Liver (tissue), 9 donors: ENCODE data around the gene USH2A. TPM values are rescaled to one million over a fixed set of nuclear protein-coding genes. Genes with fewer than 3 reads are reported as not detected.

Experiments used
- DNase-seq: peaks from one replicate; pipeline ENCODE4 v3.0.0-alpha.2; 2017; ENCODE audit warnings: low spot score
- H3K27ac ChIP-seq, 2 donors: one replicate each; pipeline ENCODE4 v1.7.0; 2013; ENCODE audit warnings: inconsistent platforms in 2 of 2, low read length in 2 of 2, control low read depth in 1 of 2, low read depth in 1 of 2, mild to moderate bottlenecking in 1 of 2
- H3K27me3 ChIP-seq, 4 donors: one replicate each; pipeline versions ENCODE4 v1.6.1 to v1.7.0; 2013; ENCODE audit warnings: low read length in 3 of 4, inconsistent platforms in 1 of 4, mild to moderate bottlenecking in 1 of 4, moderate library complexity in 1 of 4; ENCODE audit not compliant: control insufficient read depth in 4 of 4, insufficient read depth in 4 of 4
- H3K36me3 ChIP-seq, 4 donors: one replicate each; pipeline versions ENCODE4 v1.6.1 to v1.7.0; 2013; ENCODE audit warnings: low read length in 3 of 4, mild to moderate bottlenecking in 3 of 4, low read depth in 1 of 4, moderate library complexity in 1 of 4; ENCODE audit not compliant: control insufficient read depth in 4 of 4, insufficient read depth in 3 of 4
- H3K4me1 ChIP-seq, 4 donors: one replicate each; pipeline versions ENCODE4 v1.6.1 to v1.7.0; 2013; ENCODE audit warnings: low read length in 3 of 4, mild to moderate bottlenecking in 3 of 4, moderate library complexity in 1 of 4; ENCODE audit not compliant: control insufficient read depth in 4 of 4, insufficient read depth in 4 of 4
- H3K4me3 ChIP-seq, 3 donors: one replicate each; pipeline versions ENCODE4 v1.6.1 to v1.7.0; 2013; ENCODE audit warnings: low read length in 3 of 3, control low read depth in 1 of 3, low read depth in 1 of 3, mild to moderate bottlenecking in 1 of 3
- H3K9ac ChIP-seq, 2 donors: one replicate each; pipeline ENCODE4 v1.7.0; 2013; ENCODE audit warnings: low read length in 2 of 2, mild to moderate bottlenecking in 2 of 2, moderate library complexity in 2 of 2, control low read depth in 1 of 2, low read depth in 1 of 2
- H3K9me3 ChIP-seq, 4 donors: one replicate each; pipeline versions ENCODE4 v1.6.1 to v1.7.0; 2013; ENCODE audit warnings: low read length in 3 of 4; ENCODE audit not compliant: control insufficient read depth in 4 of 4
- ATF3 ChIP-seq: IDR thresholded peaks from 2 replicates; pipeline ENCODE4 v1.6.1; 2016; ENCODE audit warnings: antibody characterized with exemption
- FOXA1 ChIP-seq: IDR thresholded peaks from 2 replicates; pipeline ENCODE4 v1.6.1; 2016; ENCODE audit warnings: antibody characterized with exemption
- FOXA2 ChIP-seq: IDR thresholded peaks from 2 replicates; pipeline ENCODE4 v1.6.1; 2016; ENCODE audit warnings: antibody characterized with exemption
- GABPA ChIP-seq, 2 donors: IDR thresholded peaks in 1 of 2; conservative IDR thresholded peaks in 1 of 2; 2 replicates each; pipeline ENCODE4 v1.6.1; 2016; ENCODE audit warnings: antibody characterized with exemption in 2 of 2, mild to moderate bottlenecking in 1 of 2, moderate library complexity in 1 of 2
- HNF4A ChIP-seq, 2 donors: conservative IDR thresholded peaks; 2 replicates each; pipeline ENCODE4 v1.6.1; 2016; ENCODE audit warnings: antibody characterized with exemption in 2 of 2, mild to moderate bottlenecking in 2 of 2
- HNF4G ChIP-seq: IDR thresholded peaks from 2 replicates; pipeline ENCODE4 v1.6.1; 2016; ENCODE audit warnings: antibody characterized with exemption
- MAX ChIP-seq: IDR thresholded peaks from 2 replicates; pipeline ENCODE4 v1.6.1; 2016; ENCODE audit warnings: antibody characterized with exemption
- RAD21 ChIP-seq, 2 donors: IDR thresholded peaks; 2 replicates each; pipeline ENCODE4 v1.6.1; 2016; ENCODE audit warnings: antibody characterized with exemption in 2 of 2, mild to moderate bottlenecking in 2 of 2
- REST ChIP-seq: IDR thresholded peaks from 2 replicates; pipeline ENCODE4 v1.6.1; 2016; ENCODE audit warnings: antibody characterized with exemption, mild to moderate bottlenecking
- RXRA ChIP-seq, 2 donors: IDR thresholded peaks; 2 replicates each; pipeline ENCODE4 v1.6.1; 2017 to 2018; ENCODE audit warnings: antibody characterized with exemption in 2 of 2, mild to moderate bottlenecking in 1 of 2
- YY1 ChIP-seq: IDR thresholded peaks from 2 replicates; pipeline ENCODE4 v1.6.1; 2016; ENCODE audit warnings: antibody characterized with exemption, mild to moderate bottlenecking
- ZBTB33 ChIP-seq: IDR thresholded peaks from 2 replicates; pipeline ENCODE4 v1.6.1; 2016; ENCODE audit warnings: antibody characterized with exemption
- WGBS: extraction: QIAGEN DNeasy Blood & Tissue Kit; methylation state at CpG from one replicate; pipeline ENCODE4 v1.1.7; 2013; 5-methylcytosine and 5-hydroxymethylcytosine counted together
- polyA plus RNA-seq, 2 donors: library from polyadenylated mRNA; stranded (reverse) in 1 of 2; unstranded in 1 of 2; fragments of 200-250 nt in 1 of 2; fragments of >200 nt in 1 of 2; fragmentation: Nextera tagmentation in 1 of 2; extraction: Ambion mirVana in 1 of 2; gene quantifications; one replicate each; pipeline versions ENCODE4 v1.2.1 to v1.2.3, GENCODE V29; 2013 to 2015
- total RNA-seq, 2 donors: library from RNA; depleted of rRNA; stranded (reverse); fragments of >200 nt; gene quantifications; one replicate each; pipeline ENCODE4 v1.2.3, GENCODE V29; 2014
- donor health status: healthy.
- donor health status: healthy.
- donor health status: healthy.
- donor health status: healthy.
- donor health status: healthy.

The USH2A gene
- total and polyA plus RNA-seq, 4 donors: 0.14 to 1.0 (median 0.31) TPM

- WGBS: 80% methylated on average over 4 of the region's 4 CpGs
- no peak overlapping the region for H3K9ac ChIP-seq
- no peaks in the 10 kb centered on the region for H3K27me3 ChIP-seq
- H3K9me3 ChIP-seq: peaks cover 0 to 3% (median 0%) of the 10 kb centered on the region in 4 donors
- H3K27ac ChIP-seq: no peak overlapping the region
- H3K4me1 ChIP-seq: peaks cover 0 to 2% (median 0%) of the 10 kb centered on the region in 4 donors
- no peaks in the 10 kb centered on the region for H3K36me3 ChIP-seq
- H3K4me3 ChIP-seq: no peak overlapping the region
- DNase-seq: no peak
- TF ChIP-seq HNF4G (no peak), YY1 (no peak), MAX (no peak), GABPA (IDR thresholded peaks at IDR 0.05 in 1 of 2, conservative IDR thresholded peaks at IDR 0.05 in 1 of 2) (no peak), HNF4A (conservative IDR thresholded peaks at IDR 0.05) (no peak), FOXA2 (no peak), RAD21 (IDR thresholded peaks at IDR 0.05) (no peak)
Measured at GRCh38 chr1:216173376-216173995, 249.8 kb downstream of the USH2A start.

GRCh38 chr1:216169351-216169750 lies 253.9 kb downstream of the USH2A start:
- no peak overlapping the region for H3K27ac ChIP-seq
- no peaks in the 10 kb centered on the region for H3K27me3 ChIP-seq
- peaks cover 0 to 3% (median 0%) of the 10 kb centered on the region in 4 donors for H3K9me3 ChIP-seq
- H3K36me3 ChIP-seq: no peaks in the 10 kb centered on the region
- 89% methylated on average over 1 of the region's 1 CpG for WGBS
- no peaks in the 10 kb centered on the region for H3K4me1 ChIP-seq
- DNase-seq: no peak
- H3K4me3 ChIP-seq: no peak overlapping the region
- no peak overlapping the region for H3K9ac ChIP-seq
- TF ChIP-seq ATF3 (no peak), REST (no peak), FOXA1 (no peak), ZBTB33 (no peak), RXRA (IDR thresholded peaks at IDR 0.05) (no peak), MAX (no peak)
